CD4-positive, alpha-beta memory T cell (primary cell): ENCODE data around the gene RNF169. TPM values are rescaled to one million over a fixed set of nuclear protein-coding genes. Genes with fewer than 3 reads are reported as not detected.
A peak's percentile ranks its signal among the peaks of the same experiment; 100 is the strongest.

Experiments used
- CTCF ChIA-PET: fragments of 350-600 bp; sonication (Branson Sonifier 250); formaldehyde crosslinking; loops from one replicate; lab custom pipeline; 2021; ENCODE audit warnings: inconsistent platforms; ENCODE audit not compliant: partially characterized antibody; lab: Charles Lee
- POLR2A ChIA-PET: fragments of 350-600 bp; sonication (Branson Sonifier 250); formaldehyde crosslinking; loops from one replicate; lab custom pipeline; 2021; ENCODE audit not compliant: partially characterized antibody; lab: Charles Lee
- DNase-seq, 5 donors: peaks; one replicate each; pipeline versions ENCODE4 v3.0.0 to v3.0.0-alpha.2; 2020 to 2022; ENCODE audit warnings: mixed read lengths in 1 of 5
- H3K27ac ChIP-seq: one replicate; pipeline ENCODE4 v1.7.0; 2013; ENCODE audit warnings: low read depth, low read length
- H3K27me3 ChIP-seq: 2 replicates; pipeline ENCODE4 v1.7.0; 2013; ENCODE audit warnings: mild to moderate bottlenecking, low read length, moderate library complexity; ENCODE audit not compliant: insufficient read depth
- H3K36me3 ChIP-seq: 2 replicates; pipeline ENCODE4 v1.7.0; 2013; ENCODE audit warnings: mild to moderate bottlenecking, low read length, moderate library complexity; ENCODE audit not compliant: insufficient read depth
- H3K4me1 ChIP-seq: 2 replicates; pipeline ENCODE4 v1.7.0; 2013; ENCODE audit warnings: mild to moderate bottlenecking, low read length, moderate library complexity; ENCODE audit not compliant: insufficient read depth
- H3K4me3 ChIP-seq, 2 donors: one replicate each; pipeline ENCODE4 v1.7.0; 2013; ENCODE audit warnings: low read length in 2 of 2, mild to moderate bottlenecking in 1 of 2
- H3K9me3 ChIP-seq, 2 donors: one replicate each; pipeline ENCODE4 v1.7.0; 2013; ENCODE audit warnings: low read length in 2 of 2, control low read depth in 1 of 2; ENCODE audit not compliant: control insufficient read depth in 1 of 2
- H3K27ac Mint-ChIP-seq, 7 donors: one replicate each; pipeline ENCODE4 v1.8.0; 2020 to 2021; ENCODE audit warnings: mixed read lengths in 7 of 7, mild to moderate bottlenecking in 6 of 7, inconsistent platforms in 3 of 7, moderate library complexity in 3 of 7
- H3K27me3 Mint-ChIP-seq, 2 donors: one replicate each; pipeline ENCODE4 v1.8.0; 2020 to 2021; ENCODE audit warnings: mixed read lengths in 2 of 2
- H3K36me3 Mint-ChIP-seq, 2 donors: one replicate each; pipeline ENCODE4 v1.8.0; 2020 to 2021; ENCODE audit warnings: mixed read lengths in 2 of 2, inconsistent platforms in 1 of 2, mild to moderate bottlenecking in 1 of 2
- H3K4me1 Mint-ChIP-seq, 4 donors: one replicate each; pipeline ENCODE4 v1.8.0; 2020 to 2021; ENCODE audit warnings: mixed read lengths in 4 of 4, mild to moderate bottlenecking in 1 of 4
- H3K4me3 Mint-ChIP-seq, 8 donors: one replicate each; pipeline ENCODE4 v1.8.0; 2020 to 2021; ENCODE audit warnings: mixed read lengths in 8 of 8, mild to moderate bottlenecking in 7 of 8, moderate library complexity in 6 of 8, inconsistent platforms in 3 of 8
- H3K9me3 Mint-ChIP-seq, 8 donors: one replicate each; pipeline ENCODE4 v1.8.0; 2020 to 2021; ENCODE audit warnings: mixed read lengths in 8 of 8, mild to moderate bottlenecking in 5 of 8, inconsistent platforms in 3 of 8, moderate library complexity in 1 of 8
- intact Hi-C: fragments of 100-400 bp; cut with micrococcal nuclease; formaldehyde crosslinking; loops from one replicate; pipeline ENCODE4 v1.15.1; 2023
- polyA plus RNA-seq, 2 donors: library from polyadenylated mRNA; unstranded; fragments of 300-500 nt; fragmentation: Illumina TruSeq; gene quantifications; one replicate each; pipeline ENCODE4 v1.2.3, GENCODE V29; 2021
- total RNA-seq, 2 experiments: library from RNA; stranded (reverse); gene quantifications; one replicate each; pipeline ENCODE4 v1.2.3, GENCODE V29; 2021

RNF169 gene
- total and polyA plus RNA-seq, 4 experiments from 2014 or later: 0.13 to 25.0 (median 13.2) TPM

DNA sequence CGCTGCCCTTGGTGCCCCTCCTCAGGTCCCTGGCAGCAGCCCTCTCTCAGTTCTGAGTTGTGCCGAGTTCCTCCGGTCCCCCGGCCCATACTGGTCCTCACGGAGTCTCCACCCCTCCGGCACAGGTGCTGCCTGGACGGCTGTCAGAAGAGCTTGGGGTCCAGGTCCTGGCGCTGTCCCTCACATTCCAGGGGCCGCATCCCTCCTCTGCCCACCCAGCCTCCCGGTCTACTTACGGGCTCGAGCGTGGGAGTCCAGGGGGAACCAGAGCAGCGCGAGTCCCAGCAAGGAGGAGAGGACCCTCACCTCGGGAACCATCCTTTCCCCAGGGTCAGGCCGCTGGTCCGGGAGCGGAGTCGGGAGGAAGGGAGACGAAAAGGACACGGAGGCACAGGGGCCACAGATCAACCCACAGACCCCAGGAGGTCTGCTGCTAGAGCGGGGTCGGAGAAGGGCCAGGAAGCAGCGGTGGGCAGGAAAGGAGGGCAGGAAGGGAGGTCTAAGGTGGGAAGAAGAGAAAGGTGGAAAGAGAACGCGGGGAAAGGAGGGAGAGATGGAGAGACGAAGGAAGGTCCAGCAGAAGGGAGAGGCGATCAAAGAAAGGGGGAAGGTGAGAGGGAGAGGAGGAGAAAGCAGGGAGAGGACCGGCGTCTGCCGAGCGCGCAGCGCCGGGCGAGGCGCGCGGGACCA, 17.9 kb upstream of the RNF169 start:
- Mint-ChIP-seq H3K4me1 (peaks cover 7 to 23% (median 13%) of the 10 kb centered on the region in 4 donors), H3K27ac (no peak overlapping the region), H3K36me3 (no peaks in the 10 kb centered on the region), H3K27me3 (peaks cover 35 to 54% of the 10 kb centered on the region in 2 donors), H3K9me3 (no peaks in the 10 kb centered on the region), H3K4me3 (peak overlapping the region in 5 of 8 donors; percentile 32 to 71 (median 55))
- POLR2A ChIA-PET: no interaction called here
- DNase-seq: no peak
- no peak overlapping the region for H3K27ac ChIP-seq
- no peaks in the 10 kb centered on the region for H3K36me3 ChIP-seq
- intact Hi-C loops: no loop called here
- no peak overlapping the region for H3K4me3 ChIP-seq
- H3K9me3 ChIP-seq: no peaks in the 10 kb centered on the region
- H3K4me1 ChIP-seq: peaks cover 7% of the 10 kb centered on the region
- peaks cover 10% of the 10 kb centered on the region for H3K27me3 ChIP-seq
- CTCF ChIA-PET: interaction anchor here (1.9 kb wide), 1 partner anchor 14 kb away, joined by 4 read pairs; no protein-coding TSS in a partner anchor

DNA sequence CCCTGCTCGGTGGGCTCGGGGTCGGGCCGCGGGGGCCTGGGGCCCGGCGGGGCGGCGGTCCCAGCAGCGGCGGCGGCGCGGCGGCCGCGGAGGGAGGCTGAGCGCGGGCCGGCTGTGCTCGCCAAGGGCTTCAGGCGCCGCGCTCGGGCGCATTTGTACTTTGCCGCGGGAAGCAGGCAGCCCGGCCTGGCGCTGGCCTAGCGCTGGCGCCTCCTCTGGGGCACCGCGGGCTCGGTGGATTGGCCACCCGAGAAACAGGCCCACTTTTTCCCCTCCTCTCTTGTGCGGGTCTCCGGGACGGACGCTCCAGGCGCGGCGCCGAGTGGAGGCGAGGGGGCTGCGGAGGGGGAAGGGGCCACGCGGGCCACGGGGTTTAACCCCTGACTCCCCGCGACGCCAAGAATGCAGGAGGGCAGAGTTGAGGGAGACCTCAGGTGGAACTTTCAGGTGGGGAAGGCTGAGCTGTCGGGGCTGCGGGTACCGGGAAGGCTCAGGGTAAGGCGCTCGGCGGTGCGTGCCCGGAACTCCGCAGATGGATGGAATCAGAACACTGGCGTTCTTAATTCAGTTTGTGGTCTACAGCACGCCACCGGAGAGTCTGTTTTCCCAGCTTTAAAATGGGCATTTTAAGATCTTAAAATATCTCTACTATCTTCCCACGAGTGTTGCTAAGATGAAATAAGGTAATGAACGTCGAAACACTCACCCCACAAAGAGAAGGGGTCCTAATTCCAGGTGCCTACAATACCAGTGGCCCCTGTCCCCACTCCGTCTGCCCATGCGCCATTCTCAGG, 17.2 kb upstream of the RNF169 start, which contains the start of gene CHRDL2:
Gene CHRDL2 (minus strand): TSS at position 126 of the 794 bp plus-strand sequence. CDS start 538 bp downstream, outside the sequence.
- Histone ChIP-seq H3K4me1 (peaks cover 3% of the 10 kb centered on the region), H3K27ac (no peak within 1 kb of the TSS), H3K36me3 (no peaks in the 10 kb centered on the region), H3K27me3 (peaks cover 10% of the 10 kb centered on the region), H3K9me3 (no peaks in the 10 kb centered on the region), H3K4me3 (no peak within 1 kb of the TSS)
- Mint-ChIP-seq H3K27me3 (peaks cover 37 to 54% of the 10 kb centered on the region in 2 donors), H3K27ac (no peak within 1 kb of the TSS), H3K9me3 (no peaks in the 10 kb centered on the region), H3K4me1 (peaks cover 7 to 18% (median 10%) of the 10 kb centered on the region in 4 donors), H3K36me3 (no peaks in the 10 kb centered on the region), H3K4me3 (peak within 1 kb of the TSS in 7 of 8 donors; percentile 9 to 71 (median 46))
- CTCF ChIA-PET: interaction anchor here (0.8 to 1.6 kb wide), 2 partner anchors 13 to 29 kb away, joined by 4 read pairs; no protein-coding TSS in a partner anchor
- no peak for DNase-seq
- POLR2A ChIA-PET: no interaction called here
- intact Hi-C loops: no loop called here

DNA sequence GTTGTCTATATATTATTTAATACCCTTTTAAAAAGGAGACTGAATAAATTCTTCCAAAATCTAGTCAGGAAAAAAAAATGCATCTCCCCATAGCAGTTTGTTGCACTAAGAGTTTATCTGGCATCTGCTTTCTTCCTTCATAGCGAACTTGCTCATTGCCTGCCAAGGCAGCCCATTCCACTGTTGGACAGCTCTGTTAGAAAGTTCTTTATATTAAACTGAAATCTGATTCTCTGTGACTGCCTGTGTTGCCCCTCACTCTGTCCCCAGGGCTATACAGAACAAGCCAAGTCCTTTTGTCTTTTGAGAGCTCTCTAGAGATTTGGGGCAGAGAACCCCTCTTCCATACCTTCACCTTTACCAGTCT, 14.1 kb upstream of the RNF169 start:
- intact Hi-C loops: no loop called here
- Mint-ChIP-seq H3K27ac (no peak overlapping the region), H3K9me3 (no peaks in the 10 kb centered on the region), H3K36me3 (no peaks in the 10 kb centered on the region), H3K27me3 (peaks cover 40 to 47% of the 10 kb centered on the region in 2 donors), H3K4me3 (no peak overlapping the region), H3K4me1 (peaks cover 7 to 16% (median 9%) of the 10 kb centered on the region in 4 donors)
- no peak overlapping the region for H3K4me3 ChIP-seq
- H3K36me3 ChIP-seq: no peaks in the 10 kb centered on the region
- ChIA-PET POLR2A (no interaction called here), CTCF (interaction anchor here (1.3 to 1.5 kb wide), 2 partner anchors 10 to 34 kb away, joined by 3 to 4 read pairs; no protein-coding TSS in a partner anchor)
- no peak for DNase-seq
- no peak overlapping the region for H3K27ac ChIP-seq
- no peaks in the 10 kb centered on the region for H3K9me3 ChIP-seq
- peaks cover under 1% of the 10 kb centered on the region for H3K4me1 ChIP-seq
- H3K27me3 ChIP-seq: peaks cover 10% of the 10 kb centered on the region

DNA sequence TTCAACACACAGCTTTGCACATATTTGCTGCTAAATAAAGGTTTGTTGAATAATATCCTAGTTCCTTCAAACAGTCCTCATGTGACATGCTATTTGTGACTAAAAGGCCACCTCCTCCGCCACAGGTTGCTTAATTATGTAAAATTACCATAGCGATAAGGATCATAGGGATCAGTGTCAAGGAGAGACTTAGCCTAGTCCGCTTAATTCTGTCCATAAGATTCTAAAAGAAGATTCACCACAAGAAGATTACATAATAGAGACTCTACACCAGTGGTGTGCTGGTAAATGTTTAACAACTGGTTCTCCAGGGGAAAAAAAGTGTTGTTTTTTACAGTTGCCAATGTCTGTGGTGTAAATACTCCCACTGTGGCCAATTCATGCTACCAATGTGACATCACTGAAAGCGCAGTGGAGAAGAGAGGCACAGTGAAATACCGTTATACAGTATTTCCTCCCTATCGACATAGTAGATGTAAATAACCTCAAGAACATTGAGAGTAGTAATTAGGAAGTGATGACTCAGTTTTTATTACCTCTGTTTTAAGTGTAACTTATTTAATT, 13.2 kb upstream of the RNF169 start:
- Mint-ChIP-seq H3K4me3 (no peak overlapping the region), H3K9me3 (no peaks in the 10 kb centered on the region), H3K36me3 (no peaks in the 10 kb centered on the region), H3K4me1 (peaks cover 9 to 13% (median 13%) of the 10 kb centered on the region in 4 donors), H3K27me3 (peaks cover 38 to 40% of the 10 kb centered on the region in 2 donors), H3K27ac (no peak overlapping the region)
- Histone ChIP-seq H3K4me1 (peaks cover 5% of the 10 kb centered on the region), H3K4me3 (no peak overlapping the region), H3K9me3 (no peaks in the 10 kb centered on the region), H3K27me3 (peaks cover 10% of the 10 kb centered on the region), H3K36me3 (no peaks in the 10 kb centered on the region), H3K27ac (no peak overlapping the region)
- CTCF ChIA-PET: interaction anchor here (1.0 to 1.5 kb wide), 4 partner anchors 9 to 35 kb away, joined by 3 to 5 read pairs (median 4); no protein-coding TSS in a partner anchor
- POLR2A ChIA-PET: no interaction called here
- intact Hi-C loops: no loop called here
- DNase-seq: no peak

DNA sequence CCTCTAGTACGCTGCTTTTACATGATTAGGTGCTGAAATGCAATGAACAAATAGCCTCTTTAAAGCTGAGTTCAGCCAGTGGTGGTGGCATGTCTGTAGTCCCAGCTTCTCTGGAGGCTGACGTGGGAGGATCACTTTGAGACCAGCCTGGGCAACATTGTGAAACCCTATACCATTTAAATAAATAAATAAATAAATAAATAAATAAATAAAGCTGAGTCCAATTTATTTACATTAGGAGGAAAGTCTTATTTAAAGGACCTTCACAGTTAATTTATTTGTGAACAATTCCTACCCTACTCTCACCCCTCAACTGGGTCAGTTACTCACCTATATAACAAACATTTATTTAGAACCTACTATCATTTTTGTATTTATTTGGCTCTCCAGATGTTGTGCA, 12.6 kb upstream of the RNF169 start:
- Histone ChIP-seq H3K36me3 (no peaks in the 10 kb centered on the region), H3K4me1 (peaks cover 5% of the 10 kb centered on the region), H3K9me3 (no peaks in the 10 kb centered on the region), H3K4me3 (no peak overlapping the region), H3K27me3 (peaks cover 10% of the 10 kb centered on the region), H3K27ac (no peak overlapping the region)
- ChIA-PET POLR2A (no interaction called here), CTCF (interaction anchor here (1.0 to 1.3 kb wide), 3 partner anchors 9 to 35 kb away, joined by 3 to 5 read pairs (median 4); no protein-coding TSS in a partner anchor)
- intact Hi-C loops: no loop called here
- Mint-ChIP-seq H3K4me3 (no peak overlapping the region), H3K27ac (no peak overlapping the region), H3K9me3 (no peaks in the 10 kb centered on the region), H3K36me3 (no peaks in the 10 kb centered on the region), H3K27me3 (peaks cover 35 to 37% of the 10 kb centered on the region in 2 donors), H3K4me1 (peaks cover 6 to 13% (median 11%) of the 10 kb centered on the region in 4 donors)
- no peak for DNase-seq

DNA sequence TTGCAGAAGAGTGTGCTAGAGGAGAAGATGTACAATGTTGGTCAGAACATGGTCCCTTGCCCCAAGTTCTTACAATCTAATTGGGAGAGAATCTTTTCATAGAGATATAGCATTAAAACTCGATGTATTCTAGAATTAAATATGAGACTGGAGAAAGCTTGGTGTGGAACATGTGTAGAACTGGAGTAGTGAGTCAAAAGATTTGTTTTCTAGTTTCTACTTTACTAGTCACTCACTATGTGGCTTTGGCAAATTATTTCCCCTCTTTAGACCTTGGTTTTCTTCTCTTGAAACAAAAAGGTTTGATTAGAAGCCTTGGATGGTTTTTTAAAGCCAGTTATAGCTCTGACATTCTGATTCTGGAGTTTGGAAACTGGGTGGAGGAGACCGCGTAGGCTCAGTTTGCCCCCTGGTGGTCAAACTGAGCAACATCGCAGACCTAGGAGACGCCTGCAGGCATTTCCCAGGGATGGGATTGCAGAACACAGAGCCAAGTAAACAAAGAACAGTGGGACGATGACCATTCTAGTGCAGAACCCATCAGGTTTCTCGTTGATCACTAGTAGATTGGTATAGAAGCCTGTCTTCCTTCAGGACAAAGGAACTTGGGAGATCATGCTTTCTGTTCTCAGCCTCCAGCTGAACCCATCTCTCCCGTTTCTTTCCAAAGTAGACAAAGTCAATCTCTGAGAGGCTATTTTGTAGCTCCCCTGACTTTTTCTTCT, 8.9 kb upstream of the RNF169 start:
- peaks cover 2 to 11% (median 7%) of the 10 kb centered on the region in 4 donors for H3K4me1 Mint-ChIP-seq
- CTCF ChIA-PET: interaction anchor here (0.6 to 4.9 kb wide), 16 partner anchors 8 to 247 kb away, joined by 3 to 66 read pairs (median 4); partner anchors contain the start of genes LIPT2 and RNF169
- no peak overlapping the region for H3K27ac ChIP-seq
- no peaks in the 10 kb centered on the region for H3K36me3 ChIP-seq
- H3K36me3 Mint-ChIP-seq: no peaks in the 10 kb centered on the region
- peak in 4 of 5 donors; percentile 38 to 43 (median 42) for DNase-seq
- no peaks in the 10 kb centered on the region for H3K9me3 ChIP-seq
- no peak overlapping the region for H3K4me3 Mint-ChIP-seq
- H3K27me3 Mint-ChIP-seq: peaks cover 14 to 15% of the 10 kb centered on the region in 2 donors
- H3K4me3 ChIP-seq: no peak overlapping the region
- POLR2A ChIA-PET: interaction anchor here (1.4 kb wide), 1 partner anchor 9 kb away, joined by 8 read pairs; the partner anchor contains the start of gene RNF169
- intact Hi-C loops: loop anchor here (1.0 kb wide), 1 partner anchor 9 kb away; the partner anchor contains the start of gene RNF169
- H3K27me3 ChIP-seq: no peaks in the 10 kb centered on the region
- peaks cover 5% of the 10 kb centered on the region for H3K4me1 ChIP-seq
- no peaks in the 10 kb centered on the region for H3K9me3 Mint-ChIP-seq
- H3K27ac Mint-ChIP-seq: peak overlapping the region in 1 of 7 donors; percentile 9
